HG02588 (cell line): ENCODE results near the gene ACTL8.

ENCODE experiments used
- ATAC-seq: cut with Tn5 transposase; IDR thresholded peaks from one replicate; pipeline ENCODE4 v1.9.1; 2021; ENCODE audit warnings: mild to moderate bottlenecking, moderate library complexity; ENCODE audit not compliant: unreplicated experiment

Gene ACTL8

GRCh38 chr1:17755120-17755519 lies at the start of gene ACTL8:
Gene ACTL8, plus strand, starts transcription at chr1:17755333. Its CDS starts 67,676 bp downstream, at chr1:17823009.
- ATAC-seq: no peak

GRCh38 chr1:17706445-17706844 lies 48.7 kb upstream of the ACTL8 start:
- ATAC-seq: no peak

GRCh38 chr1:17709981-17710380 lies 45.2 kb upstream of the ACTL8 start:
- no peak for ATAC-seq

- ATAC-seq: no peak
These were observed 44.1 kb upstream of the ACTL8 start for GRCh38 chr1:17710889-17711576.

GRCh38 chr1:17711577-17711910 lies 43.6 kb upstream of the ACTL8 start:
- ATAC-seq: no peak

- ATAC-seq: no peak
These were observed 43.2 kb upstream of the ACTL8 start for GRCh38 chr1:17711941-17712340.

- no peak for ATAC-seq
These were observed 41.1 kb upstream of the ACTL8 start for GRCh38 chr1:17713993-17714392.

- ATAC-seq: no peak
These were observed 37.3 kb upstream of the ACTL8 start for GRCh38 chr1:17717594-17718535.

- ATAC-seq: no peak
These were observed 35.3 kb upstream of the ACTL8 start for GRCh38 chr1:17719874-17720273.

GRCh38 chr1:17721444-17721843 lies 33.7 kb upstream of the ACTL8 start:
- no peak for ATAC-seq

- no peak for ATAC-seq
These were observed 31.4 kb upstream of the ACTL8 start for GRCh38 chr1:17723684-17724083.

- ATAC-seq: no peak
These were observed 31.0 kb upstream of the ACTL8 start for GRCh38 chr1:17724150-17724549.

GRCh38 chr1:17725084-17725719 lies 29.9 kb upstream of the ACTL8 start:
- no peak for ATAC-seq

GRCh38 chr1:17725811-17726582 lies 29.1 kb upstream of the ACTL8 start:
- no peak for ATAC-seq

- no peak for ATAC-seq
These were observed 26.9 kb upstream of the ACTL8 start for GRCh38 chr1:17728123-17728712.

GRCh38 chr1:17729248-17729647 lies 25.9 kb upstream of the ACTL8 start:
- ATAC-seq: no peak

GRCh38 chr1:17729909-17730308 lies 25.2 kb upstream of the ACTL8 start:
- no peak for ATAC-seq

GRCh38 chr1:17731460-17731859 lies 23.7 kb upstream of the ACTL8 start:
- ATAC-seq: no peak

GRCh38 chr1:17732475-17732874 lies 22.7 kb upstream of the ACTL8 start:
- no peak for ATAC-seq

- ATAC-seq: no peak
These were observed 21.5 kb upstream of the ACTL8 start for GRCh38 chr1:17733661-17734060.

GRCh38 chr1:17734609-17735008 lies 20.5 kb upstream of the ACTL8 start:
- no peak for ATAC-seq
